Pancreas (tissue), 10 donors: ENCODE results near the gene PUS10. TPM values are rescaled to one million over a fixed set of nuclear protein-coding genes. Genes with fewer than 3 reads are reported as not detected.

Experiments used
- ATAC-seq, 4 donors: fragments of 200-7000 bp; cut with Tn5 transposase; one replicate each; pipeline versions ENCODE4 v1.8.0 to v1.9.1; 2020; ENCODE audit warnings: mild to moderate bottlenecking in 4 of 4, moderate library complexity in 4 of 4
- DNase-seq, 6 donors: peaks; one replicate each; pipeline ENCODE4 v3.0.0-alpha.2; 2020
- FAIRE-seq: peaks from 2 replicates; lab custom pipeline; 2012; peaks lifted over from hg19 to GRCh38; lab: Jason Lieb, UNC
- H3K27ac ChIP-seq, 4 donors: fragments of 200-600 bp; sonication (generic); 1 replicate in 3 of 4; 2 replicates in 1 of 4; pipeline versions ENCODE4 v1.5.0 to v1.8.0; 2020
- H3K27me3 ChIP-seq, 4 donors: fragments of 200-600 bp; one replicate each; pipeline ENCODE4 v1.8.0; 2021
- H3K36me3 ChIP-seq, 3 donors: fragments of 200-600 bp; sonication (generic) in 1 of 3; one replicate each; pipeline versions ENCODE4 v1.5.0 to v1.8.0; 2020 to 2021
- H3K4me1 ChIP-seq, 3 donors: fragments of 200-600 bp; one replicate each; pipeline ENCODE4 v1.8.0; 2021
- H3K4me3 ChIP-seq, 4 donors: fragments of 200-600 bp; sonication (generic) in 2 of 4; one replicate each; pipeline versions ENCODE4 v1.5.0 to v1.8.0; 2020 to 2021
- H3K9me3 ChIP-seq, 4 donors: fragments of 200-600 bp; one replicate each; pipeline ENCODE4 v1.8.0; 2021
- CTCF ChIP-seq, 4 donors: fragments of 200-600 bp; sonication (generic) in 3 of 4; IDR thresholded peaks; one replicate each; pipeline versions ENCODE4 v1.5.0 to v1.8.0; 2021; ENCODE audit warnings: antibody characterized with exemption in 4 of 4
- WGBS, 2 donors: extraction: QIAGEN DNeasy Blood & Tissue Kit; methylation state at CpG; one replicate each; pipeline ENCODE4 v1.1.7; 2013; 5-methylcytosine and 5-hydroxymethylcytosine counted together
- intact Hi-C, 3 donors: fragments of 100-400 bp; cut with DNase I; formaldehyde crosslinking; loops; one replicate each; pipeline versions ENCODE4 v1.11.1 to v1.14.2; 2022
- polyA plus RNA-seq, 2 donors: library from polyadenylated mRNA; stranded (reverse); fragments of 200-250 nt; gene quantifications; one replicate each; pipeline ENCODE4 v1.2.3, GENCODE V29; 2013
- total RNA-seq, 6 donors: library from RNA; stranded (reverse); fragmentation: NEBNext Ultra II Directional in 4 of 6; extraction: Animal tissue kit (Norgen Biotek cat#: 25700) in 4 of 6; gene quantifications; one replicate each; pipeline versions ENCODE4 v1.2.1 to v1.2.4, GENCODE V29; 2021 to 2023
- donor health status: healthy with polysubstance abuse.
- donor health status: DM: no; HTN: no; CAD: no; lungs with moderate emphysema.
- donor health status: DM: no; HTN: no; CAD: no.
- donor health status: control.
- donor health status: control.
- donor health status: Bipolar disorder and iron deficiency.
- donor health status: DM: yes; HTN: yes; CAD: no.
- donor health status: DM: no; HTN: no; CAD: no.
- donor health status: DM: no; HTN: no; CAD: no.
- donor health status: DM: yes; HTN: yes; CAD: no.

The PUS10 gene
- total and polyA plus RNA-seq, 8 donors, result 1.6 to 6.0 (median 2.8) TPM

- intact Hi-C loops, result no loop called here
- no peaks in the 10 kb centered on the region for H3K27me3 ChIP-seq
- no peaks in the 10 kb centered on the region for H3K4me1 ChIP-seq
- no peak for TF ChIP-seq CTCF (IDR thresholded peaks at IDR 0.05)
- DNase-seq (no peak), FAIRE-seq (no peak), ATAC-seq (no peak)
- no peaks in the 10 kb centered on the region for H3K36me3 ChIP-seq
- H3K9me3 ChIP-seq, result no peaks in the 10 kb centered on the region
- no peak overlapping the region for H3K4me3 ChIP-seq
- WGBS, 2 donors, result 90 to 94% methylated on average over 3 of the region's 3 CpGs
- no peak overlapping the region for H3K27ac ChIP-seq
These were observed 59.7 kb downstream of the PUS10 start for GRCh38 chr2:60958361-60958760.

- no peaks in the 10 kb centered on the region for H3K27me3 ChIP-seq
- H3K27ac ChIP-seq, result no peak overlapping the region
- ATAC-seq, result peak; percentile 39 to 55 (median 46)
- peak in 3 of 6 donors; percentile 34 to 45 (median 35) for DNase-seq
- 66 to 73% methylated on average over 5 of the region's 5 CpGs for WGBS, 2 donors
- no peak for TF ChIP-seq CTCF (IDR thresholded peaks at IDR 0.05)
- intact Hi-C loops, result no loop called here
- no peaks in the 10 kb centered on the region for H3K4me1 ChIP-seq
- H3K9me3 ChIP-seq, result no peaks in the 10 kb centered on the region
- FAIRE-seq, result no peak
- no peaks in the 10 kb centered on the region for H3K36me3 ChIP-seq
- no peak overlapping the region for H3K4me3 ChIP-seq
These were observed 60.4 kb downstream of the PUS10 start for GRCh38 chr2:60957643-60958042.

- Histone ChIP-seq H3K4me1 (no peaks in the 10 kb centered on the region), H3K9me3 (no peaks in the 10 kb centered on the region), H3K4me3 (no peak overlapping the region), H3K27me3 (no peaks in the 10 kb centered on the region), H3K27ac (no peak overlapping the region), H3K36me3 (no peaks in the 10 kb centered on the region)
- ATAC-seq (no peak), FAIRE-seq (no peak), DNase-seq (no peak)
- intact Hi-C loops, result no loop called here
- TF ChIP-seq CTCF (IDR thresholded peaks at IDR 0.05), result no peak
- 77 to 84% methylated on average over 8 of the region's 8 CpGs for WGBS, 2 donors
These were observed 60.8 kb downstream of the PUS10 start for GRCh38 chr2:60957224-60957623.

GRCh38 chr2:60954139-60954538 lies 63.9 kb downstream of the PUS10 start:
- WGBS, 2 donors, result 62 to 75% methylated on average over 2 of the region's 2 CpGs
- H3K36me3 ChIP-seq, result no peaks in the 10 kb centered on the region
- H3K27me3 ChIP-seq, result no peaks in the 10 kb centered on the region
- H3K4me3 ChIP-seq, result no peak overlapping the region
- TF ChIP-seq CTCF (IDR thresholded peaks at IDR 0.05), result no peak
- DNase-seq (no peak), ATAC-seq (no peak), FAIRE-seq (no peak)
- H3K27ac ChIP-seq, result no peak overlapping the region
- H3K4me1 ChIP-seq, result no peaks in the 10 kb centered on the region
- intact Hi-C loops, result no loop called here
- no peaks in the 10 kb centered on the region for H3K9me3 ChIP-seq

- Histone ChIP-seq H3K27ac (no peak overlapping the region), H3K4me1 (no peaks in the 10 kb centered on the region), H3K4me3 (no peak overlapping the region), H3K36me3 (no peaks in the 10 kb centered on the region), H3K9me3 (no peaks in the 10 kb centered on the region), H3K27me3 (no peaks in the 10 kb centered on the region)
- DNase-seq (no peak), FAIRE-seq (no peak), ATAC-seq (no peak)
- TF ChIP-seq CTCF (IDR thresholded peaks at IDR 0.05), result no peak
- 91 to 93% methylated on average over 6 of the region's 6 CpGs for WGBS, 2 donors
- intact Hi-C loops, result no loop called here
These were observed 69.0 kb downstream of the PUS10 start for GRCh38 chr2:60948926-60949579.
